Ramos (cell line): Measurements from ENCODE around the gene NF2.
"Not testable (repeated sequence)": the region's sequence is repeated elsewhere in the genome, so short reads cannot be mapped to it uniquely, and the experiment has no call there.

Experiments used
- in situ Hi-C: fragments of 300-500 bp; cut with MboI; formaldehyde crosslinking; loops from one replicate; pipeline ENCODE4 v1.14.3; 2022; ENCODE audit warnings: low sequenced_read_pairs; ENCODE audit not compliant: unreplicated experiment

The NF2 gene

GRCh38 chr22:29603358-29604075 lies at the start of gene NF2:
NF2 (plus strand) TSS chr22:29603633; CDS start chr22:29603999, 366 bp downstream.
- in situ Hi-C loops: no loop called here

GRCh38 chr22:29555065-29555644 lies 48.3 kb upstream of the NF2 start:
- in situ Hi-C loops: no loop called here

GRCh38 chr22:29559030-29559429 lies 44.4 kb upstream of the NF2 start:
- in situ Hi-C loops: no loop called here

DNA sequence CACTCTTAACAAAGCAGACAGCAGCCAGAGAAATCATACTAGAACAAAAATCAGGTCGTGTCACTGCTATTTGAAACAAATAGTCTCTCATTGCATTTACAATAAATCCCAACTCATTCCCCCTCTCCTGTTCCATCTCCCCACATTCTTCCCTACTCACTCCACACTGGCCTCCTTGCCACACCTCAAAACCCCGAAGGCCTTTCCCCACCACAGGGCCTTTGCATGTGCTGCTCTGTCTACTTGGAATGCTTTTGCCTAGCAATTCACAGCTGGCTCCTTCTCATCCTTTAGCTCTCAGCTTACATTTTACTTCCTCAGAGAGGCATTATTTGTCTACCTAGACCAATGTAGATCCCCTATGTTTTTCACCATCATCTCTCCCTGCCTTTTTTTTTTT lies 43.6 kb upstream of the NF2 start:
- in situ Hi-C loops: no loop called here

GRCh38 chr22:29563652-29564460 lies 39.6 kb upstream of the NF2 start:
- in situ Hi-C loops: no loop called here

GRCh38 chr22:29566513-29566912 lies 36.9 kb upstream of the NF2 start:
- in situ Hi-C loops: not testable (repeated sequence)

GRCh38 chr22:29567338-29567737 lies 36.1 kb upstream of the NF2 start:
- in situ Hi-C loops: no loop called here

GRCh38 chr22:29569011-29569678 lies 34.3 kb upstream of the NF2 start:
- in situ Hi-C loops: no loop called here

GRCh38 chr22:29570456-29570855 lies 33.0 kb upstream of the NF2 start:
- in situ Hi-C loops: no loop called here

DNA sequence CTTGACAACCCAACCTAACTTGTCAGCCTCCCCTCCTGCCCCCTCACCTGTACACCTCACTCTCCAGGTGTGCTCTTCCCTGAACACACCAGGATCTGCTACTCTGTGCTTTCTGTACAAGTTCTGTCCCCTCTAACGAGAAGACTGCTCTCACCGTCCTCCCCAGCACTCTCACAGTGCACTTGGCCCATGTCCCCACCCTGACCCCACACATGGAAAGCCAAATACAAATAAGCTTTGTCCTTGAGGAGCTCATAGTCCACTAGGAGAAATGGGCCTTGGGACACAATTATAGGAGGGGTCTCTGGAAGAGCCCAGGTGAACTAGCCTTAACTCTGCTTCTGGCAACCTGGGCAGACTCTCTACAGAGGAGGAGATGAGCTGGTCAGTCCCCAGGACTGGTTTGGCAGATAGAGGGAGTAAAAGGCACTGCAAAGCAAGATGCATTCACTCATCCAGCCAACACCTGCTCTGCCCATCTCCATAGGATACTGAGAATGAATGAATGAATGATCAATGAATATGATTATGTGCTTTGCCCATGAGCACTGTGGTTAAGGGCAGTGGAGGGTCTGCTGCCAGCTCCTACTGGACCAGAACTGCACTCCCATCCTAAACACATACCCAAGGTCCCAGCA lies 32.4 kb upstream of the NF2 start:
- in situ Hi-C loops: no loop called here

DNA sequence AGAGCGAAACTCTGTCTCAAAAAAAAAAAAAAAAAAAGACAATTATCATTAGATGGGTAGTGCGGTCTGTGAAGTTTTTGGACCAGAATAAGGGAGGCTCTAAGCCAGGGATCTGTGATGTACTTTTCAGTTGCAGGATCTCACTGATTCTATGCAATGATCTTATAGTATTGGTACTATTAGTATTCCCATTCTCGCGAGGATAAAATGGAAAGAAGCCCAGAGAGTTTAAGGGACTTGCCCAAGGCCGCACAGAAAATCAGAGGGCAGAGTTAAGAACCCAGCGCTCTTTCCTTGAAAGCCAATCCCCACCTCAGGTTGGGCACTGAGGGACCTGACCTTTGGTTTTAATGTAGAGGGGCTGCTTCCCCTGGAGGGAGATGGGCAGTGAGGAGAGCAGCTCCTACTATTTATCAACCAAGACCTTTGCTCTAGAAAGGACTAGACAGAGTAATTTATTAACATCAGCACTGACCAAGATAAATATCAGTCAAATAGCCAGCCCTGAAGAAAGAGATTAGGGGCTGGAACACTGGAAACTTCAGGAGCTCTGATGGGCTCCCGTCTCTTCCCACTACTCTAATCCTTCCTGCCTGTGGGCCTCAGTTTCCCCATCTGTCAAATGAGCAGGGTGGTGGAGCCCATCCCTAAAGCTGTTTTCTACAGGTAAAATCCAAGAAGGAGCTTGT lies 28.5 kb upstream of the NF2 start:
- in situ Hi-C loops: no loop called here

DNA sequence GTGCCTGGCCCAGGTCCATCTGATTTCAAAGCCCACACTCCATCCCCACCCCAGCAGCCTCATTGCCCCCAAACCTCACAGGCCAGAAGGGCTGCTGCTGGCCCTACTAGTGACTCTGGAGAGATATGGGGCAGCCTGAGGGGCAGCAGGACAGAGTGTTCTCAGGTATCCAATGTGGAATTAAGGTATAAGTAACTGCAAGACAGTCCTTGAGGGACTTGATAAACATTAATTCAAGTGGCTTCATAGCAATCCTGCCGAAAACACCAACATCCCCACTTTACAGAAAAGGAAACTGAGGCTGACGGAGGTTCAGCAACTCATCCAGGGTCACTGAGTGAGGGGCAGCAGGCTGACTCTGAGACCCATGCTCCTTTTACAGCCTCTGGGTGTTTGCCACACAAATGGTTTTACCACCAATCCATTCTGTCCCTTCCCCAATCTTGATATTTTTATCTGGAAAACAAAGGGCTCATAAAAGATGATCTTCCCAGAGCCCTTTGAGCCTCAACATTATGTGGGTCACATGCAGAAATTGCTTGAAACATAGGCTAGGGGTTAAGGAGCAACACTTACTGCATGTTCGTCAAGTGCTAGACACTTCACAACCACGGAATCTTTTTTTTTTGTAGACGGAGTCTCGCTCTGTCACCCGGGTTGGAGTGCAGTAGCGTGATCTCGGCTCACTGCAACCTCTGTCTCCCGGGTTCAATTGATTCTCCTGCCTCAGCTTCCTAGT lies 24.8 kb upstream of the NF2 start:
- in situ Hi-C loops: no loop called here

- in situ Hi-C loops: no loop called here
Observed at GRCh38 chr22:29580200-29580810, 23.1 kb upstream of the NF2 start.

DNA sequence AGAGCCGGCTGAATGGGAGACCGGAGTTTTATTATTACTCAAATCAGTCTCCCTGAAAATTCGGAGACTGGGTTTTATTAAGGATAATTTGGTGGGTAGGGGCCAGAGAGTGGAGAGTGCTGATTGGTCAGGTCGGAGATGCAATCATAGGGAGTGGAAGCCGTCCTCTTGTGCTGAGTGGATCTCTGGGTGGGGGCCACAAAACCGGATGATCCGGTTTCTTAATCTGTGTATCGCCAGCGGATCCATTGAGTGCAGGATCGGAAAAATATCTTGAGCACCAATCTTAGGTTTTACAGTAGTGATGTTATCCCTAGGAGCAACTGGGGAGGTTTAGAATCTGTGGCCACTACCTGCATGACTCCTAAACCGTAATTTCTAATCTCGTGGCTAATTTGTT lies 21.6 kb upstream of the NF2 start:
- in situ Hi-C loops: no loop called here

DNA sequence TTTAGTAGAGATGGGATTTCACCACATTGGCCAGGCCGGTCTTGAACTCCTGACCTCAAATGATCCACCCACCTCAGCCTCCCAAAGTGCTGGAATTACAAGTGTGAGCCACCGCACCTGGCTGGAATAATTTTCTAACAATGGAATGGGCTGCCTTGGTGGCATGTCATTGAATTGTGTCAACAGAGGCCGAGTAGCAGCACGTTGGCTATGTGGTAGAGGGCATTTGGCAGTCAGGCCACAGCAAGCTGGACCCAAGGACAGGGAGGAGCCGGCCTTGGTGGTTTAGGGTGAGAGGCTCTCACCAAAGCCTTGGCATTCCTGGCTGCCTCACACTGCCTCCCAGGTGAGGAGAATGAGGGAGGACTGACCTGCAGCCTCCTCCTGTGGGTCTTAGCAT lies 18.5 kb upstream of the NF2 start:
- in situ Hi-C loops: no loop called here

GRCh38 chr22:29586193-29586705 lies 17.2 kb upstream of the NF2 start:
- in situ Hi-C loops: not testable (repeated sequence)

GRCh38 chr22:29587938-29588699 lies 15.3 kb upstream of the NF2 start:
- in situ Hi-C loops: no loop called here

DNA sequence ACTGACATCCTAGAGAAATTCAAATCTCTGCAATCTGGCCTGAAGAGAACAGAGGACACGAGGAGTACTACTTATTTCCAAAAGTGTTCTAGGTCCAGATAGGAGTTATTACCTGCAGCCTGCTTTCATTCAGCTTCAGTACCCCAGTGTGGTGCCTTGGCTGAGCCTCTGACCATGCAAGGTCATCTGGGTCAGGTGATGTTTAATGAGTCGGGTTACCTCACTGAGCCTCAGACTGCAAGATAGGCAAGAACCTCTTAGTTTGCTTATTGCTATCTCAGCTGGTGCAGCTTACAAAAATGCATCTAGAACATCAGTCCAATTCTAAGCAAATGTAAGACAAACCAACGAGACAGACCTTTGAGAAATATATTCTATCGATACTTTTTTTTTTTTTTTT lies 9.5 kb upstream of the NF2 start:
- in situ Hi-C loops: no loop called here
